B cell (primary cell): ENCODE measurements around the gene BLVRB. TPM values are rescaled to one million over a fixed set of nuclear protein-coding genes. Genes with fewer than 3 reads are reported as not detected.

Experiments
- ATAC-seq: fragments of 200-7000 bp; cut with Tn5 transposase; one replicate; pipeline ENCODE4 v1.10.0; 2021; ENCODE audit warnings: low read depth, mild to moderate bottlenecking, moderate number of reproducible peaks, moderate library complexity
- CTCF ChIA-PET: fragments of 350-600 bp; sonication (Branson Sonifier 250); formaldehyde crosslinking; loops from one replicate; lab custom pipeline; 2021; ENCODE audit warnings: antibody characterized with exemption, inconsistent platforms; lab: Charles Lee
- POLR2A ChIA-PET: fragments of 350-600 bp; sonication (Branson Sonifier 250); formaldehyde crosslinking; loops from one replicate; lab custom pipeline; 2021; ENCODE audit warnings: antibody characterized with exemption; lab: Charles Lee
- DNase-seq: peaks from one replicate; pipeline ENCODE4 v3.0.0; 2013
- H2AFZ ChIP-seq: 2 replicates; pipeline ENCODE4 v1.6.1; 2012; ENCODE audit warnings: mild to moderate bottlenecking, low read depth, low read length; ENCODE audit not compliant: insufficient read depth, poor library complexity, severe bottlenecking
- H3K27ac ChIP-seq, 2 donors: 1 replicate in 1 of 2; 2 replicates in 1 of 2; pipeline ENCODE4 v1.5.1; 2012 to 2013; ENCODE audit warnings: low read length in 2 of 2, mild to moderate bottlenecking in 2 of 2, moderate library complexity in 1 of 2
- H3K27me3 ChIP-seq, 4 experiments: fragments of 200-600 bp in 1 of 4; sonication (generic) in 1 of 4; replicated peaks in 1 of 4; 1 replicate in 2 of 4; 2 replicates in 2 of 4; pipeline versions ENCODE4 v1.6.1 to v1.7.0; 2013 to 2016; ENCODE audit warnings: low read length in 3 of 4, mild to moderate bottlenecking in 2 of 4, mixed read lengths in 1 of 4, moderate library complexity in 1 of 4; ENCODE audit not compliant: insufficient read depth in 4 of 4, control insufficient read depth in 3 of 4; ENCODE audit errors: control extremely low read depth in 1 of 4
- H3K36me3 ChIP-seq, 2 experiments: replicated peaks in 1 of 2; 1 replicate in 1 of 2; 2 replicates in 1 of 2; pipeline versions ENCODE4 v1.6.1 to v1.7.1; 2013; ENCODE audit warnings: low read length in 1 of 2; ENCODE audit not compliant: insufficient read depth in 2 of 2, control insufficient read depth in 1 of 2; ENCODE audit errors: control extremely low read depth in 1 of 2, extremely low read depth in 1 of 2
- H3K4me1 ChIP-seq, 2 donors: fragments of 200-600 bp in 1 of 2; sonication (generic) in 1 of 2; 1 replicate in 1 of 2; 2 replicates in 1 of 2; pipeline versions ENCODE4 v1.5.1 to v1.6.1; 2013 to 2017; ENCODE audit warnings: low read length in 2 of 2; ENCODE audit not compliant: control insufficient read depth in 2 of 2, insufficient read depth in 2 of 2
- H3K4me2 ChIP-seq: replicated peaks from 2 replicates; pipeline ENCODE3; 2012; ENCODE audit warnings: mild to moderate bottlenecking, low read depth, low read length; ENCODE audit not compliant: poor library complexity, severe bottlenecking
- H3K4me3 ChIP-seq, 5 experiments: fragments of 200-600 bp in 1 of 5; sonication (generic) in 1 of 5; 1 replicate in 3 of 5; 2 replicates in 2 of 5; pipeline versions ENCODE4 v1.5.1 to v1.7.0; 2011 to 2016; ENCODE audit warnings: low read length in 4 of 5, mild to moderate bottlenecking in 4 of 5, low read depth in 2 of 5, control low read depth in 1 of 5, moderate library complexity in 1 of 5; ENCODE audit not compliant: insufficient read depth in 1 of 5; ENCODE audit errors: control extremely low read depth in 1 of 5, extremely low read depth in 1 of 5
- H3K79me2 ChIP-seq: fragments of 200-600 bp; sonication (generic); one replicate; pipeline ENCODE4 v1.6.0; 2016; ENCODE audit warnings: low read length; ENCODE audit not compliant: control insufficient read depth, insufficient read depth
- H3K9ac ChIP-seq: fragments of 200-600 bp; sonication (generic); 2 replicates; pipeline ENCODE4 v1.6.1; 2017; ENCODE audit warnings: mild to moderate bottlenecking, low read length, moderate library complexity
- H3K9me3 ChIP-seq, 3 donors: one replicate each; pipeline versions ENCODE4 v1.6.1 to v1.7.1; 2013; ENCODE audit warnings: low read length in 2 of 3; ENCODE audit not compliant: control insufficient read depth in 2 of 3, insufficient read depth in 1 of 3; ENCODE audit errors: control extremely low read depth in 1 of 3
- H4K20me1 ChIP-seq: 2 replicates; pipeline ENCODE4 v1.6.0; 2012; ENCODE audit warnings: mild to moderate bottlenecking, low read length; ENCODE audit not compliant: insufficient read depth, control insufficient read depth, poor library complexity, severe bottlenecking
- H3K27ac Mint-ChIP-seq: one replicate; pipeline ENCODE4 v1.8.0; 2021; ENCODE audit warnings: mixed read lengths
- H3K27me3 Mint-ChIP-seq: one replicate; pipeline ENCODE4 v1.8.0; 2021; ENCODE audit warnings: mixed read lengths
- H3K4me1 Mint-ChIP-seq: one replicate; pipeline ENCODE4 v1.8.0; 2021; ENCODE audit warnings: mixed read lengths
- H3K4me3 Mint-ChIP-seq: one replicate; pipeline ENCODE4 v1.8.0; 2021; ENCODE audit warnings: mixed read lengths
- H3K9me3 Mint-ChIP-seq: one replicate; pipeline ENCODE4 v1.8.0; 2022; ENCODE audit warnings: mixed read lengths; ENCODE audit not compliant: insufficient read depth
- CTCF ChIP-seq: fragments of 200-600 bp; IDR thresholded peaks from one replicate; pipeline ENCODE4 v1.8.0; 2022; ENCODE audit warnings: antibody characterized with exemption, mild to moderate bottlenecking
- EZH2 ChIP-seq: IDR thresholded peaks from 2 replicates; pipeline ENCODE4 v1.6.1; 2012; ENCODE audit warnings: borderline replicate concordance, low read depth, mild to moderate bottlenecking, moderate library complexity, low read length; ENCODE audit not compliant: insufficient read depth, poor library complexity, severe bottlenecking
- WGBS: methylation state at CpG from one replicate; pipeline ENCODE4 v1.1.5; 2013; ENCODE audit warnings: missing lambda C conversion rate; ENCODE audit not compliant: insufficient coverage; 5-methylcytosine and 5-hydroxymethylcytosine counted together
- intact Hi-C: fragments of 100-400 bp; cut with micrococcal nuclease; formaldehyde crosslinking; loops from one replicate; pipeline ENCODE4 v1.10.0; 2022
- polyA plus RNA-seq: library from polyadenylated mRNA; depleted of rRNA; stranded (reverse); fragments of >200 nt; gene quantifications from 2 replicates; pipeline ENCODE4 v1.2.3, GENCODE V29; 2012
- total RNA-seq, 2 donors: library from RNA; stranded (reverse); fragments of 120-200 nt in 1 of 2; gene quantifications; 1 replicate in 1 of 2; 2 replicates in 1 of 2; pipeline versions ENCODE4 v1.2.3 to v1.2.4, GENCODE V29; 2013 to 2022

The BLVRB gene
- total and polyA plus RNA-seq, 2 donors (not counting 1 experiment from before 2014, with no cell fraction given) = 14.2 to 23.2 TPM

DNA sequence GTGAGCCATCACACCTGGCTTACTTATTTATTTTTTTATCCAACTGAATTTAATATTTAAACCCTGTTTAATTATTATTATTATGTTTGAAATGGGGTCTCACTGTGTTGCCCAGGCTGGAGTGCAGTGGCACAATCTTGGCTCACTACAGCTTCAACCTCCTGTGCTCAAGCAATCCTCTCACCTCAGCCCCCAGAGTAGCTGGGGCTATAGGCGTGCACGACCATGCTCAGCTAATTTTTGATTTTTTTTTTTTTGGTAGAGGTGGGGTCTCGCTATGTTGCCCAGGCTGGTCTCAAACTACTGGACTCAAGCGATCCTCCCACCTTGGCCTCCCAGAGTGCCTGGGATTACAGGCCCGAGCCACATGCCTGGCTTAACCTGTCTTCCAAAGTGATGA lies 33.8 kb upstream of the BLVRB start:
- H3K27ac Mint-ChIP-seq = no peak overlapping the region
- intact Hi-C loops = no loop called here
- no peak overlapping the region for H3K4me2 ChIP-seq
- H3K27ac ChIP-seq = no peak overlapping the region
- CTCF ChIA-PET = no interaction called here
- H3K4me1 ChIP-seq = no peaks in the 10 kb centered on the region
- DNase-seq = no peak
- no peaks in the 10 kb centered on the region for H3K4me1 Mint-ChIP-seq
- peaks cover 0 to 17% (median 2%) of the 10 kb centered on the region in 4 experiments for H3K27me3 ChIP-seq
- H3K9me3 Mint-ChIP-seq = no peaks in the 10 kb centered on the region
- POLR2A ChIA-PET = no interaction called here
- H3K4me3 ChIP-seq = no peak overlapping the region
- H3K4me3 Mint-ChIP-seq = no peak overlapping the region
- no peaks in the 10 kb centered on the region for H3K9me3 ChIP-seq
- H3K27me3 Mint-ChIP-seq = peaks cover 31% of the 10 kb centered on the region
- H4K20me1 ChIP-seq = no peaks in the 10 kb centered on the region
- no peak for ATAC-seq
- no peaks in the 10 kb centered on the region for H3K79me2 ChIP-seq
- no peaks in the 10 kb centered on the region for H3K36me3 ChIP-seq
- TF ChIP-seq CTCF (no peak), EZH2 (no peak)
- 86% methylated on average over 2 of the region's 5 CpGs for WGBS
- no peak overlapping the region for H3K9ac ChIP-seq
- H2AFZ ChIP-seq = no peak overlapping the region

DNA sequence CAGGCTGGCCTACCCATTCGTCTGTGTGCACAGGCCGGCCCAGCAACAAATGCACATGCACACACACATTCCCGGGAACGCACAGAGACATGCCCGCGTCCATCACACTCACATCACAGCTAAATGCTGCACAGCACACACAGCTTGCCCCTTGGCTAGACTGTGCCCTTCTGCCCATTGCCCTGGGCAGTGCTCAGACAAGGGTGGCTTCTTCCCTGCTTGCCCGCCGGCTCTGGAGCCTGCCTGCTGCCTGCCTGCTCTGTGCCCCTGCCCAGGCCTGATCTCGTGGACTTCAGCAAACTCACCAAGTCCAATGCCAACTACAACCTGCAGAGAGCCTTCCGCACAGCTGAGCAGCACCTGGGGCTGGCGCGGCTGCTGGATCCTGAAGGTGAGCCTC lies 31.7 kb upstream of the BLVRB start:
- Histone ChIP-seq H3K27me3 (peaks cover 0 to 20% (median 2%) of the 10 kb centered on the region in 4 experiments), H4K20me1 (no peaks in the 10 kb centered on the region), H3K9me3 (no peaks in the 10 kb centered on the region), H3K79me2 (no peaks in the 10 kb centered on the region), H3K9ac (no peak overlapping the region), H3K4me3 (no peak overlapping the region), H3K27ac (no peak overlapping the region), H2AFZ (no peak overlapping the region), H3K4me1 (no peaks in the 10 kb centered on the region), H3K4me2 (no peak overlapping the region), H3K36me3 (no peaks in the 10 kb centered on the region)
- 87% methylated on average over 12 of the region's 12 CpGs for WGBS
- H3K27me3 Mint-ChIP-seq = peaks cover 24% of the 10 kb centered on the region
- H3K27ac Mint-ChIP-seq = no peak overlapping the region
- ATAC-seq (no peak), DNase-seq (no peak)
- intact Hi-C loops = no loop called here
- ChIA-PET CTCF (no interaction called here), POLR2A (no interaction called here)
- no peak overlapping the region for H3K4me3 Mint-ChIP-seq
- TF ChIP-seq CTCF = no peak
- no peak for TF ChIP-seq EZH2
- no peaks in the 10 kb centered on the region for H3K4me1 Mint-ChIP-seq
- H3K9me3 Mint-ChIP-seq = no peaks in the 10 kb centered on the region
